Epithelial cell of prostate (primary cell): ENCODE measurements around the gene LCN15.
"Not testable (repeated sequence)": the region's sequence is repeated elsewhere in the genome, so short reads cannot be mapped to it uniquely, and the experiment has no call there.

Source experiments
- DNase-seq: peaks from one replicate; pipeline ENCODE4 v3.0.0-alpha.2; 2011; ENCODE audit warnings: low read depth, low spot score
- H3K27ac ChIP-seq: fragments of 450-650 bp; 2 replicates; pipeline ENCODE4 v1.5.1; 2017; ENCODE audit warnings: mild to moderate bottlenecking

Gene LCN15

GRCh38 chr9:136777359-136777758 lies 13.0 kb upstream of the LCN15 start:
- DNase-seq, result no peak
- H3K27ac ChIP-seq, result no peak overlapping the region

GRCh38 chr9:136776947-136777346 lies 12.6 kb upstream of the LCN15 start:
- H3K27ac ChIP-seq, result no peak overlapping the region
- no peak for DNase-seq

GRCh38 chr9:136775191-136775590 lies 10.9 kb upstream of the LCN15 start:
- no peak overlapping the region for H3K27ac ChIP-seq
- no peak for DNase-seq

- no peak overlapping the region for H3K27ac ChIP-seq
- no peak for DNase-seq
These were observed 10.2 kb upstream of the LCN15 start for GRCh38 chr9:136774416-136775045.

- no peak overlapping the region for H3K27ac ChIP-seq
- no peak for DNase-seq
These were observed 9.2 kb upstream of the LCN15 start for GRCh38 chr9:136773386-136774044.

- no peak for DNase-seq
- H3K27ac ChIP-seq, result no peak overlapping the region
These were observed 7.6 kb upstream of the LCN15 start for GRCh38 chr9:136771907-136772415.

GRCh38 chr9:136769710-136770191 lies 5.4 kb upstream of the LCN15 start:
- H3K27ac ChIP-seq, result no peak overlapping the region
- no peak for DNase-seq

- not testable (repeated sequence) for H3K27ac ChIP-seq, DNase-seq
These were observed 2.2 kb upstream of the LCN15 start for GRCh38 chr9:136766410-136767120.

- H3K27ac ChIP-seq, DNase-seq: not testable (repeated sequence)
These were observed 1.6 kb upstream of the LCN15 start for GRCh38 chr9:136765745-136766409.

GRCh38 chr9:136765041-136765440 lies 723 bp upstream of the LCN15 start:
- H3K27ac ChIP-seq, result no peak overlapping the region
- DNase-seq, result no peak

GRCh38 chr9:136763649-136764035 lies 676 bp downstream of the LCN15 start:
- H3K27ac ChIP-seq, result no peak overlapping the region
- DNase-seq, result no peak

GRCh38 chr9:136762915-136763648 lies 1.2 kb downstream of the LCN15 start:
- H3K27ac ChIP-seq, result no peak overlapping the region
- DNase-seq, result no peak

GRCh38 chr9:136762221-136762691 lies 2.1 kb downstream of the LCN15 start:
- DNase-seq, result no peak
- no peak overlapping the region for H3K27ac ChIP-seq

GRCh38 chr9:136761545-136761981 lies 2.8 kb downstream of the LCN15 start:
- H3K27ac ChIP-seq, result no peak overlapping the region

GRCh38 chr9:136760834-136761544 lies 3.3 kb downstream of the LCN15 start:
- DNase-seq, H3K27ac ChIP-seq: not testable (repeated sequence)

More at GRCh38 chr9:136761545-136761981, 2.8 kb downstream of the LCN15 start:
- no peak for DNase-seq

- DNase-seq, result no peak
- H3K27ac ChIP-seq, result no peak overlapping the region
These were observed 3.9 kb downstream of the LCN15 start for GRCh38 chr9:136760424-136760823.

GRCh38 chr9:136759436-136760325 lies 4.6 kb downstream of the LCN15 start:
- DNase-seq, result no peak
- no peak overlapping the region for H3K27ac ChIP-seq

- H3K27ac ChIP-seq, result no peak overlapping the region
- no peak for DNase-seq
These were observed 5.3 kb downstream of the LCN15 start for GRCh38 chr9:136759001-136759400.
